HL-60 (cell line): Measurements from ENCODE around the gene PSMD14.

Experiments
- TF ChIP-seq, protein P1 (sequence below): IDR thresholded peaks from one replicate; pipeline ENCODE4 v1.5.1; 2011; ENCODE audit warnings: low read length, control low read depth, inconsistent platforms; ENCODE audit not compliant: insufficient read depth
- TF ChIP-seq, protein P2 (sequence below): IDR thresholded peaks from 2 replicates; pipeline ENCODE4 v1.6.1; 2012; ENCODE audit warnings: low read depth; ENCODE audit not compliant: insufficient replicate concordance

DNA sequence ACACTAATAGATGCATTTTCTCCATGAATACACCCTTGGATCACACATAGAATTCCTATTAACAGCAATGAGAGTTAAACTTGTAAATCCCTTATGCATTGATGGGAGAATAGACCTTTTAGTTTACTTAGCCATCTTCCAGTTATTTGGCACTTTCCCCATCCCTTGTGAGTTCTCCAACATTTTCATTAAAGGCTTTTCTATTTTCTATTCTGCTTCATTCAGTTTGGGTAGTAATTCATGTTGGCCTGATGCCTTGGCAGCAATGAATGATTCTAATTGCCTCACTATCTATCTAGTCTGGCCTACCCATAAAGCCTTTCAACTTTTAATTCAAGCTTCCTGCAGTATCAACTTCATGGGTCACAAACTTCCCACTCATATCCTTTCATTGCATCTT lies 140.2 kb downstream of the PSMD14 start:
- TF ChIP-seq, protein P1, sequence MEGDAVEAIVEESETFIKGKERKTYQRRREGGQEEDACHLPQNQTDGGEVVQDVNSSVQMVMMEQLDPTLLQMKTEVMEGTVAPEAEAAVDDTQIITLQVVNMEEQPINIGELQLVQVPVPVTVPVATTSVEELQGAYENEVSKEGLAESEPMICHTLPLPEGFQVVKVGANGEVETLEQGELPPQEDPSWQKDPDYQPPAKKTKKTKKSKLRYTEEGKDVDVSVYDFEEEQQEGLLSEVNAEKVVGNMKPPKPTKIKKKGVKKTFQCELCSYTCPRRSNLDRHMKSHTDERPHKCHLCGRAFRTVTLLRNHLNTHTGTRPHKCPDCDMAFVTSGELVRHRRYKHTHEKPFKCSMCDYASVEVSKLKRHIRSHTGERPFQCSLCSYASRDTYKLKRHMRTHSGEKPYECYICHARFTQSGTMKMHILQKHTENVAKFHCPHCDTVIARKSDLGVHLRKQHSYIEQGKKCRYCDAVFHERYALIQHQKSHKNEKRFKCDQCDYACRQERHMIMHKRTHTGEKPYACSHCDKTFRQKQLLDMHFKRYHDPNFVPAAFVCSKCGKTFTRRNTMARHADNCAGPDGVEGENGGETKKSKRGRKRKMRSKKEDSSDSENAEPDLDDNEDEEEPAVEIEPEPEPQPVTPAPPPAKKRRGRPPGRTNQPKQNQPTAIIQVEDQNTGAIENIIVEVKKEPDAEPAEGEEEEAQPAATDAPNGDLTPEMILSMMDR, result no peak
- TF ChIP-seq, protein P2, sequence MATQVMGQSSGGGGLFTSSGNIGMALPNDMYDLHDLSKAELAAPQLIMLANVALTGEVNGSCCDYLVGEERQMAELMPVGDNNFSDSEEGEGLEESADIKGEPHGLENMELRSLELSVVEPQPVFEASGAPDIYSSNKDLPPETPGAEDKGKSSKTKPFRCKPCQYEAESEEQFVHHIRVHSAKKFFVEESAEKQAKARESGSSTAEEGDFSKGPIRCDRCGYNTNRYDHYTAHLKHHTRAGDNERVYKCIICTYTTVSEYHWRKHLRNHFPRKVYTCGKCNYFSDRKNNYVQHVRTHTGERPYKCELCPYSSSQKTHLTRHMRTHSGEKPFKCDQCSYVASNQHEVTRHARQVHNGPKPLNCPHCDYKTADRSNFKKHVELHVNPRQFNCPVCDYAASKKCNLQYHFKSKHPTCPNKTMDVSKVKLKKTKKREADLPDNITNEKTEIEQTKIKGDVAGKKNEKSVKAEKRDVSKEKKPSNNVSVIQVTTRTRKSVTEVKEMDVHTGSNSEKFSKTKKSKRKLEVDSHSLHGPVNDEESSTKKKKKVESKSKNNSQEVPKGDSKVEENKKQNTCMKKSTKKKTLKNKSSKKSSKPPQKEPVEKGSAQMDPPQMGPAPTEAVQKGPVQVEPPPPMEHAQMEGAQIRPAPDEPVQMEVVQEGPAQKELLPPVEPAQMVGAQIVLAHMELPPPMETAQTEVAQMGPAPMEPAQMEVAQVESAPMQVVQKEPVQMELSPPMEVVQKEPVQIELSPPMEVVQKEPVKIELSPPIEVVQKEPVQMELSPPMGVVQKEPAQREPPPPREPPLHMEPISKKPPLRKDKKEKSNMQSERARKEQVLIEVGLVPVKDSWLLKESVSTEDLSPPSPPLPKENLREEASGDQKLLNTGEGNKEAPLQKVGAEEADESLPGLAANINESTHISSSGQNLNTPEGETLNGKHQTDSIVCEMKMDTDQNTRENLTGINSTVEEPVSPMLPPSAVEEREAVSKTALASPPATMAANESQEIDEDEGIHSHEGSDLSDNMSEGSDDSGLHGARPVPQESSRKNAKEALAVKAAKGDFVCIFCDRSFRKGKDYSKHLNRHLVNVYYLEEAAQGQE, result no peak
